ENCODE results near the gene CIP2A. TPM values are rescaled to one million over a fixed set of nuclear protein-coding genes. Genes with fewer than 3 reads are reported as not detected.

Gene CIP2A
- total RNA-seq, 1 donor from 2014 or later = 8.6 TPM

GRCh38 chr3:108554229-108554628, 35.0 kb downstream of the CIP2A start:
- H3K27ac ChIP-seq (ENCODE audit: low read depth, low read length) = no peak overlapping the region
- FAIRE-seq (no peak), DNase-seq (ENCODE audit: low read depth) (no peak)
- Mint-ChIP-seq H3K9me3 (ENCODE audit: unreplicated experiment) (no peaks in the 10 kb centered on the region), H3K4me3 (ENCODE audit: unreplicated experiment) (no peak overlapping the region), H3K4me1 (ENCODE audit: low read depth, unreplicated experiment) (peaks cover 5% of the 10 kb centered on the region), H3K36me3 (ENCODE audit: low read depth, unreplicated experiment) (no peaks in the 10 kb centered on the region), H3K27me3 (ENCODE audit: low read depth, unreplicated experiment) (no peaks in the 10 kb centered on the region), H3K27ac (ENCODE audit: unreplicated experiment) (no peak overlapping the region)
- H3K9me3 ChIP-seq (ENCODE audit: insufficient read depth, low read depth, low read length) = no peaks in the 10 kb centered on the region
- no peak overlapping the region for H2AFZ ChIP-seq (ENCODE audit: low read depth, low read length)
- no peaks in the 10 kb centered on the region for H3K4me1 ChIP-seq (ENCODE audit: insufficient read depth, low read length)
- no peak overlapping the region for H3K4me3 ChIP-seq (ENCODE audit: insufficient read depth, low read depth, low read length)
- H3K9ac ChIP-seq (ENCODE audit: low read length) = no peak overlapping the region
- no peaks in the 10 kb centered on the region for H3K79me2 ChIP-seq (ENCODE audit: insufficient read depth, low read length)
- H3K4me2 ChIP-seq (ENCODE audit: low read length) = no peak overlapping the region
- TF ChIP-seq EZH2 (IDR thresholded peaks at IDR 0.05; ENCODE audit: insufficient read depth, low read length) (no peak), CTCF (IDR thresholded peaks at IDR 0.05; ENCODE audit: insufficient read depth, low read depth, low read length) (no peak)
- peaks cover 22% of the 10 kb centered on the region for H3K36me3 ChIP-seq (ENCODE audit: insufficient read depth, low read length)
- no peaks in the 10 kb centered on the region for H4K20me1 ChIP-seq (ENCODE audit: insufficient read depth, low read length)
- H3K27me3 ChIP-seq (ENCODE audit: insufficient read depth, low read length) = no peaks in the 10 kb centered on the region

GRCh38 chr3:108552267-108553159, 36.7 kb downstream of the CIP2A start:
- H3K27me3 ChIP-seq (ENCODE audit: insufficient read depth, low read length) = no peaks in the 10 kb centered on the region
- H3K27me3 Mint-ChIP-seq (ENCODE audit: low read depth, unreplicated experiment) = no peaks in the 10 kb centered on the region
- H3K9me3 Mint-ChIP-seq (ENCODE audit: unreplicated experiment) = no peaks in the 10 kb centered on the region
- H2AFZ ChIP-seq (ENCODE audit: low read depth, low read length) = no peak overlapping the region
- H3K27ac Mint-ChIP-seq (ENCODE audit: unreplicated experiment) = no peak overlapping the region
- no peaks in the 10 kb centered on the region for H3K4me1 ChIP-seq (ENCODE audit: insufficient read depth, low read length)
- peak; percentile 78 for FAIRE-seq
- no peak overlapping the region for H3K27ac ChIP-seq (ENCODE audit: low read depth, low read length)
- DNase-seq (ENCODE audit: low read depth) = peak; percentile 23
- peak; percentile 31 for TF ChIP-seq CTCF (IDR thresholded peaks at IDR 0.05; ENCODE audit: insufficient read depth, low read depth, low read length)
- TF ChIP-seq EZH2 (IDR thresholded peaks at IDR 0.05; ENCODE audit: insufficient read depth, low read length) = no peak
- no peak overlapping the region for H3K4me2 ChIP-seq (ENCODE audit: low read length)
- peaks cover 13% of the 10 kb centered on the region for H3K36me3 ChIP-seq (ENCODE audit: insufficient read depth, low read length)
- H3K9me3 ChIP-seq (ENCODE audit: insufficient read depth, low read depth, low read length) = no peaks in the 10 kb centered on the region
- no peaks in the 10 kb centered on the region for H4K20me1 ChIP-seq (ENCODE audit: insufficient read depth, low read length)
- H3K4me3 ChIP-seq (ENCODE audit: insufficient read depth, low read depth, low read length) = no peak overlapping the region
- H3K36me3 Mint-ChIP-seq (ENCODE audit: low read depth, unreplicated experiment) = no peaks in the 10 kb centered on the region
- H3K9ac ChIP-seq (ENCODE audit: low read length) = no peak overlapping the region
- H3K79me2 ChIP-seq (ENCODE audit: insufficient read depth, low read length) = no peaks in the 10 kb centered on the region
- H3K4me1 Mint-ChIP-seq (ENCODE audit: low read depth, unreplicated experiment) = peaks cover 7% of the 10 kb centered on the region
- no peak overlapping the region for H3K4me3 Mint-ChIP-seq (ENCODE audit: unreplicated experiment)

GRCh38 chr3:108548886-108549285, 40.4 kb downstream of the CIP2A start:
- no peak for DNase-seq (ENCODE audit: low read depth)
- Histone ChIP-seq H3K9me3 (ENCODE audit: insufficient read depth, low read depth, low read length) (no peaks in the 10 kb centered on the region), H2AFZ (ENCODE audit: low read depth, low read length) (no peak overlapping the region), H3K27me3 (ENCODE audit: insufficient read depth, low read length) (no peaks in the 10 kb centered on the region), H4K20me1 (ENCODE audit: insufficient read depth, low read length) (no peaks in the 10 kb centered on the region), H3K79me2 (ENCODE audit: insufficient read depth, low read length) (no peaks in the 10 kb centered on the region), H3K36me3 (ENCODE audit: insufficient read depth, low read length) (peaks cover 6% of the 10 kb centered on the region), H3K4me1 (ENCODE audit: insufficient read depth, low read length) (no peaks in the 10 kb centered on the region), H3K4me3 (ENCODE audit: insufficient read depth, low read depth, low read length) (no peak overlapping the region), H3K27ac (ENCODE audit: low read depth, low read length) (no peak overlapping the region), H3K9ac (ENCODE audit: low read length) (no peak overlapping the region), H3K4me2 (ENCODE audit: low read length) (no peak overlapping the region)
- Mint-ChIP-seq H3K27ac (ENCODE audit: unreplicated experiment) (no peak overlapping the region), H3K4me1 (ENCODE audit: low read depth, unreplicated experiment) (peaks cover 2% of the 10 kb centered on the region), H3K27me3 (ENCODE audit: low read depth, unreplicated experiment) (no peaks in the 10 kb centered on the region), H3K9me3 (ENCODE audit: unreplicated experiment) (no peaks in the 10 kb centered on the region), H3K36me3 (ENCODE audit: low read depth, unreplicated experiment) (no peaks in the 10 kb centered on the region), H3K4me3 (ENCODE audit: unreplicated experiment) (no peak overlapping the region)
- no peak for FAIRE-seq
- TF ChIP-seq CTCF (IDR thresholded peaks at IDR 0.05; ENCODE audit: insufficient read depth, low read depth, low read length) (no peak), EZH2 (IDR thresholded peaks at IDR 0.05; ENCODE audit: insufficient read depth, low read length) (no peak)

Measured in astrocyte (in vitro differentiated cells and primary cell).